GM18868 (cell line): ENCODE results near the gene NUDT14.

Source experiments
- ATAC-seq: cut with Tn5 transposase; IDR thresholded peaks from one replicate; pipeline ENCODE4 v1.9.1; 2021; ENCODE audit warnings: mild to moderate bottlenecking, moderate library complexity; ENCODE audit not compliant: unreplicated experiment

The NUDT14 gene

DNA sequence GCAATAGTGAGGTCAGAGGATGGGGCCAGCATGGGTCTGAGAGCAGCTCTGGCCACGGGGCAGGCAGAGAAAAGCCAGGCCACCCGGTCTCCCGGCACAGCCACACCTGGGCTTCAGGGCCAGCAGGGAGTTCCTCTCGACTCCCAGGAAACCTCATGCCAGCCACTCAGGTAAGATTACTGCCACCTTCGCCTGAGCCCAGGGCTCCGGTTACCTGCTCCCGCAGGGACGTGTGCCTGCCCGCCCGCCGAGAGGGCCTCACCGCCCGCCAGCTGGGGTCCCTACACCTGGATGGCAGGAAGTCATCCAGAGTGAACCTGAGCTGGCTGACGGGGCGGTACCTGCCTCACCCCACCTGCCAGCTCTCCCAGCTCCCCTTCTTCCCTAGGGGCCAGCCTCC, 19.8 kb downstream of the NUDT14 start:
- no peak for ATAC-seq

- ATAC-seq: no peak
Measured at GRCh38 chr14:105160776-105161175, 20.3 kb downstream of the NUDT14 start.

DNA sequence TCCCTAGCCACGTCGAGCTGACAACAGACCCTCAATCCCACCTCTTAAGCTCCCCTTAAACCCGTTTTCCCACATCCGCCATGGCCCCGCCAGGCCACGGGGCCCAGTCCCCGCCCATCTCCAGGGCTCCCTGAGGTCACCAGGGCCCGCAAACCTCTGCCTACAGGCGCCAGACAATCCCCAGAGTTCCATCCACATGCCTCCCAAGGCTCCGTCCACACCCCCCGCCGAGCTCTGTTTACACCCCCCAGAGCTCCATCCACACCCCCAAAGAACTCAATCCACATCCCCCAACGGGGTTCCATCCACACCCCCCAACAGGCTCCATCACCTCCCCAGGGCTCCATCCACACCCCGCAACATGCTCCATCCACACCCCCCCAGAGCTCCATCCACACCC, 21.8 kb downstream of the NUDT14 start:
- no peak for ATAC-seq

DNA sequence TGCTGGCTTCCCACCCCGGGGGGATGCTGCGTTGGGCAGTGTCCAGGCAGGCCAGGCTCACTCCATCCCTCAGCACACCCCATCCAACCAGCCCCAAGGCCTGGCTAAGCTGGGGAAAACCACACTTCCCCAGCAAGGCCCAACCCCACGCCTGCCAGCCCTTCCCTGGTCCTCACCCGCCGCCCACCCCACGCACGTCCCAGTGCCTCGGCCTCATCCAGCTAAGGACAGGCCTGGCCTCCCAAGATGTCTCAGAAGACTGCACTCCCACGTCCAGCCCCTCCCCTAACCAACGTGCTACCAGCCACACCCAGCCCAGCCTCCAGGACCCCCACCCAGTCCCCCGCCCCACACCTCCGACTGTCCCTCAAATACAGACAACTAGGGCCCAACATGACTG, 22.3 kb downstream of the NUDT14 start:
- no peak for ATAC-seq

DNA sequence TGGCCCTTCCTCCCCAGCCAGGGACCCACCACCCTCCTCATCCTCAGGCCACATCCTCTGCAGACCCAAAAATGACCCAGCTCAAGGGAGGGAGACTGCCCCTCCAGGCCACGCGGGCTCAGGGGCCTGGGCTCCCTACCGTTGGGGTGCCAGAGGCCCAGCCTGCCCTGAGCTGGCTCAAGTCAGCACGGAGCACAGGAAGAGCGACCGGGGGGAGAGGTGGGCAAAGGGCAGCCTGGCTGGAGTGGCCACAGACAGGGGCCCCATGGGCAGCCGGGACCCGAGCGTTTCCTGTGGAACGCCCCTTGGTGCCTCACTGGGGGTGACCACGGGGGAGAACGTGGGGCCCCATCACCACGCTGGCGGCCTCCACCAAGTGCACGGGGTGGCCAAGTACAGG, 23.2 kb downstream of the NUDT14 start:
- no peak for ATAC-seq

- ATAC-seq: no peak
Measured at GRCh38 chr14:105156414-105157375, 24.4 kb downstream of the NUDT14 start.

DNA sequence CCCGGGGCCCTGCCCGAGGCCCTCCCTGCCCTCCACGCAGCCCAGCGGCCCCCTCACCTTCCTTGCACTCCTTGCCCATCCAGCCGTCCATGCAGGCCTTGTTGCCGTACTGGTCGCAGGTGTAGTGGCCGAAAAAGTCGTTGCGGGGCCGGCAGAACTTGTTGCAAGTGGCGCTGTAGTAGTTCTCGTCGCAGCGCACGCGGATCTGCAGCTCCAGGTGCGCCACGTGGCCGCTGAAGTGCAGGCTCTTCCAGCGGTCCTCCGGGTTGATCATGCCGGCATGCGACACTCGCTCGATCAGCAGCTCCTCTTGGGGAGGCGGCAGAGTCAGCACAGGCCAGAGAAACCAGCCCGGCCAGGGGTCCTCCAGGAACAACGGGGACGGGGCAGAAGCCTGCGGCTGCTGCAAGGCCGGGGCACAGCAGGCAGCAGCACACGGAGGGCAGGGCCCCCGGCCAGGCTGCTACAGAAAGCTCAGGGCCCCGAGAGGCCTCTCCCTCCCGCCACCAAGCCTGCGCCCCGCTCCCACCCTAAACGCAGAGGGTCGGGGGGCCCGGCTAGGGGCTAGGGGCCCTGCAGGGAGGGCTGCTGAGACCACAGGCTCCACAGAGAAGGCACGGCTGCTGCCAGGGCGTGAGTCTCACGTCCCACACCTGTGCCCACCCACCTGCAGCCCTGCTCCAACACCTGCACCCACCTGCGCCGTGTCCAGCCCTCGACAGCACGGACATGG, 25.3 kb downstream of the NUDT14 start:
- ATAC-seq: no peak

DNA sequence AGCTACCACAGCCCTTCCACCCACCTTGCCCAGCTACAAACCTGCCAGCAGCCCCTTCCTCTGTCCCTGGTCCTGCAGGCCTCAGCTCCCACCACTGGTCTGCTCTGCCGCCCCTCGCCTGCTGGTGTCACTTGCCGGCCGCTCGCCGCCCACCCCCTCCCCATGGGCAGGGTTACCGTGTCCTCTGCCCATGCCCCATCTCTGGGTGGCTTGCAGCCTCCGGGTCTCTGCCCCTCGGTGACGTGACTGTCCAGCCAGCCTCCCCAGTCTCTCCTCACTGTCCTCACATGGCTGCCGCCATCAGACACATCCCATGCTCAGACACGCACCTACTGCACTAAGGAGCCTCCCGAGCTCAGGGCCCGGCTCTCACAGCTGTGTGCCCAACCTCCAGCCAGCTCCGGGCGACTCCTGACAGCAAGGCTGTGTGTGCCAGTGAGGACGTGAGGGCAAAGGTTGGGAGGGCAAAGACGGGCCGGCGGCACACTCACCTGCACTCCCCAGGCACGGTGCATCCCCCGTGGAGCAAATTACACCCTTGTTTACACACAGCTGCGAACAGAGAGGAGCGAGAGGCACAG, 26.0 kb downstream of the NUDT14 start:
- ATAC-seq: no peak

DNA sequence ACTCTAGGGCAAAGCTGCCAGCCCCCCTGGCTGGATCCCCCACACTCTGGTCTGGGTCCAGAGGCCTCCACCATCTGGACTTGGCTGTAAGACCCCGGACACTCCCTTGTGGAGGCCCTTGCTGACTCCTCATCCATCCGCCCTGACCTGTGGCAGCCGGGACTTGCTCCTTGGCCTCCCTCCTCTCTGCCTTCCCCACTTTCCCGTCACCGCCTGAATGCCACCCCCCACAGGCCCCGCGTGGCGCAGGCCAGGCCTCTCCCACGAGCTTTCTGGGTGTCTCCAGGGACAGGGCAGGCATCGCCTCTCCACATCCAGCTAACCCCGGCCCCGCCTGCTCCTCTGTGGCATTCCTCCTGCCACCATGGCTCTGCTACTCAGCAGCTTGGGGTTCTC, 26.6 kb downstream of the NUDT14 start:
- no peak for ATAC-seq

DNA sequence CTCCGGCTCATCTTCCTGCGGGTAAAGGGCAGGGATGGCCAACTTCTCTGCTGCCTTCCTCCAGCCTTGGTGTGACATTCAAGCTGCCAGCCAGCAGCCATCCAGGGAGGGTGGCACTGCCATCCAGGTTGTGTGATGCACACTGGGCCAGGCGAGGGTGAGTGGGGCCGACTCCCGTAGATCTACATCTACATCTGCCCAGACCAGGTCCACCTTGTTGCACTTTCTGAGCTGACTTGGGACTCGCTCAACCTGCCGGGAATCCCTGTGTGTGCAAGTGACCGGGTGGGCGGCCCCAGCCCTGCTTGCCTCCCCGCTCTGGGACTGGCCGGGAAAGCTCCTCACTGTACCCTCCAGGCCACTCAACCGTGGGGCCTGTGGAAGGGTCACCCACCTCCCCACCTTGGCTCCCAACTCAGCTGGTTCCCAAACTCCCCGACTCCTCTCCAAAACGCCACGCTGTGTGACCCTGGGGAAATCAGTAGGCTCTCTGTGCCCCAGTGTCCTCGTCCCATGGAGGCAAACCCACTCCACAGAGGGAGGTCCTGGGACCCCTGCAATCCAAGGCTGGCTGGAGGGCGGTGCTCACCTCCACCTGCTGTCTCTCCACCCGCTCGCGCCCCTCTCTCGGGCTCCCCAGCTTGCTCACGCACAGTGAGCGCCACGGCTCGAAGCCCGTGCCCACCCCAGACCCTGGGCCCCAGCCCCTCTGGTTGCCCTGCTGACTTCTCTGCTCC, 27.2 kb downstream of the NUDT14 start:
- no peak for ATAC-seq

DNA sequence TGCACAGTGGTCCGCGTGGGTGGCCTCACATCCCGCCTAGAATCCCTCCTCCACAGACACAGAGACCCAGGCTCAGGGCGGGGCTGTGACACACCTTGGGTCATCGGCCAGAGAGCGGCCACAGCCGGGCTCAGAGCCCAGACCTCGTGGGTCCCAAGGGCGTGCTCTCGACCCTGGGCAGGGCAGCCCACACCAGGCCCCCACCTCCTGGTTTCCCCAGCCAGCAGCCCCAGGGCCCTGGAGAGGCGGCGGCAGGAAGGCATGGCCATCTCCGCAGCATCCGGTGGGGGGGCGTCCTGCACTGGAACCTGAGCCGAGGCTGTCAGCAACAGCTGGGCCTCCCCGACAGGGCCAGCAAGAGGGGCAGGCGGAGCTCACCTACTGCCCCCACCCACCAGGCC, 27.8 kb downstream of the NUDT14 start:
- ATAC-seq: no peak

GRCh38 chr14:105152794-105153241, 28.3 kb downstream of the NUDT14 start:
- no peak for ATAC-seq

DNA sequence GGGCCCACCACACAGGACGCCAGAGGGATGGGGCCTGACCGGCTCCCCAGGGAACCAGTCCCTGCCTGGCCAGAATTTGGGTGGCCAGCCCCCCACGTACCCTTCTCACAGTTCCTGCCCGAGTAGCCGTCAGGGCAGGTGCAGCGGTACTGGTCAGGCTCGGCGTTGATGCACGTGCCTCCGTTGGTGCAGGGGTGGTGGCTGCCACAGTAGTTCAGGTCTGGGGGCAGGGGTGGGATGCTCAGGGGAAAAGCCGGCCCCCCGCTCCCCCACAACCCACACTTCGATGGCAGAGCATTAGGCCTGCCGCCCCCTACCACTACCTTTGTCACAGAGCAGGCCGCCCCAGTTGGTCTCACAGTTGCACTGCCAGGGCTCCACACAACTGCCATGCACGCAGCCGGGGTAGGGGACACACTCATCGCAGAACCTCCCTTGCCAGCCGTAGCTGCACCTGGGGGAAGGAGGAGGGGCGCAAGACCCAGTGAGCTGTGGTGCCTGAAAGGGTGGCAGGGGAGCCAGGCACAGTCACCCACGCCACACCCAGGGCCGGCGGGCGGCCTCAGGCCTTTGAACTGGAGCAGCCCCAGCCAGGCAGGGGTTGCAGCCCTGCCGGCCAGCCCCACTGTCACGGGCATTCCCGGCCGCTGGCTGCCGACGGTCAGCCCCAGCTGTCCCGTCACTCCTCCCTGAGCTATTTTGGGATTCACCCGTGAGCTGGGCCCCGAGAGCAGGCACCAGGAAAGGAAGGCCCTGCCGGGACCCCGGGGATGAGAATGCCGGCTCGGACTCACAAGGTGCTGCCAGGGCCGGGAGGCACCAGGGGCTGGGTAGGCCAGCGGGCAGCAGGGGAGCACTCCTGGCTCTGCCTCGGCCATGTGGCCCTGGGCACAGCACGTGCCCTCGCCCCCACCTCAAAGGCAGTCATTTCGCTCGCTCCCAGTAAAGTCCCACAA, 29.0 kb downstream of the NUDT14 start:
- ATAC-seq: no peak

DNA sequence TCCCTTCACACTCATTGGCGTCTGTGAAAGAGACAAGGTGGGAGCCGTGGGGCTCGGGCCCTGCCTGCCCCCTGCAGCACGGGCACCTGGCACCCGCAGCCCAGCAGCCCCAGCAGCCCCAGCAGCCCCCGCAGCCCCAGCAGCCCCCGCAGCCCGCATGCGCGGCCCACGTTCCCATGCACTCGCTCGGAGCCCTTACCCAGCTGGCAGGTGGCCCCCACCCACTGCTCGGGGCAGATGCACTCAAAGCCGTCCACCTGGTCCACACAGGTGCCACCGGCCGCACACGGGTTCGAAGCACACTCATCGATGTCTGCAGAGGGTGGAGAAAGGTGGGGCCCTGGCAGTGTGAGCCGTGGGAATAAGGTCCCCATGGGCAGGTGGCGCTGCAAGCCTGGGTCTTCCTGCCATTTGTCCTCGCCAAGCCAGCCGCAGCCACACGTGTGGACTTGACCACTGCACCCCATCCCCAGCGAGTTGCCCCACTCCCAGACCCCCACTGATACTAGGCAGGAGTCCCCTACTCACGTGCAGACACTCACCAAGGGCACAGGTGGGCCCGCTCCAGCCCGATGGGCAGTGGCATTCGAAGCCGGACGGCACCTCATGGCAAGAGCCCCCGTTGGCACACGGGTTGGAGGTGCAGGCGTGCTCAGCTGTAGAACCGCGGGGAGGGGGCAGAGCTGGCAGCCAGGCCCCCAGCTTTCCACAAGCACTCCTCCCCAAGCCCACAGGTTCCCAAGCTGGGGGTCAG, 29.9 kb downstream of the NUDT14 start:
- no peak for ATAC-seq

- no peak for ATAC-seq
Measured at GRCh38 chr14:105150368-105151083, 30.6 kb downstream of the NUDT14 start.

- ATAC-seq: no peak
Measured at GRCh38 chr14:105150026-105150367, 31.1 kb downstream of the NUDT14 start.

DNA sequence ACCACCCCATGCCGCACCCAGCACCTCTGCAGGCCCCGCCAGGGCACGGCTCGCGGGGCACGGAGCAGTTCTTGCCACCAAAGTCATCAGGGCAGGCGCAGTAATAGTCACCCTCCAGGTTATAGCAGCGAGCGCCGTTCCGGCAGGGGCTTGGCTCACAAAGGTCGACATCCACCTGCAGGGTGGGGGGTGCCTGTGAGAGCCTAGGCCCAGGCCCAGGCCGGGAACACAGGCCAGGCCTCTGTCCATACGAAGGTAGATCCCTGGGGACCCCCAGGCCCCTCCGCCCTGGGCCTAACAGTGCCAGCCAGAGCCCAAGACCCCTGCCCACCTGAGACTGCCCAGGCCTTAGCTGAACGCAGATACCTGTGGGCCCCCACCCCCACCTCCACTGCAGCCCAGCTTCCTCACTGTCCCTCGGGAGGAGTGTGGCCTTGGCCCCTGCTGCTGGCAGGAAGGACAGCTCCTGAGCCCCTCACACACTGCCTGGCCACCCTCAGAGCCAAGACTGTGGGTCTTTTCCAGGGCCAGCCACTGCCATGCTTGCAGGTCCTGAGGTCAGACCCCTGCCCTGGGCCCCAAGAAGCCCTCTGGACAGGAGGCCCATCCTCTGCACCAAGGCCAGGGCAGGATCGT, 31.8 kb downstream of the NUDT14 start:
- ATAC-seq: no peak

DNA sequence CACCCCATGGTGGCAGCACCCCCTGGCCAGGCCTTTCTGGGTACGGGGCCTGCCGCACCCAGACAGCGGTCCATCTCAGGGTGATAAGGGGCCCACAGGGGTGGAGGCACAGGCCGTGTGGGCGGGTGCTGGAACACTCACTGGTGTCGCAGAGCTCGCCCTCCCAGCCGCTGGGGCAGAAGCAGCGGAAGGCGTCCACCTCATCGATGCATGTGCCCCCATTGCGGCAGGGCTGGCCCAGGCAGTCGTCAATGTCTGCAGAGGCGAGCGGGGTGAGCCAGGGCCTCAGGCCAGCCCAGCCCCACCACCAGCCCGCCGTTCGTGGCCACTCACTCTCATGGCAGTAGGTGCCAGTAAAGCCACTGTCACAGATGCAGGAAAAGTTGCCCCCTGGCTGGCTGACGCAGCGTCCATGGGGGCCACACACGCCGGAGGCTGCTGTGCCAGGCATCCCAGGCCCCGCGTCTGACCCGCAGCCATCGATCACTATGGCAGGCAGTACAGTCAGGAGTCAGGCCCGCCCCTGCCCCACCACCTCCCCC, 32.4 kb downstream of the NUDT14 start:
- no peak for ATAC-seq
